MM.1S (cell line): ENCODE measurements around the gene CORO1C.

Source experiments
- CTCF ChIP-seq: fragments of 300-600 bp; sonication (generic); IDR thresholded peaks from 2 replicates; pipeline ENCODE4 v1.5.1; 2016; ENCODE audit warnings: antibody characterized with exemption, low read length, mixed read lengths
- EZH2 ChIP-seq: fragments of 300-600 bp; sonication (generic); optimal IDR thresholded peaks from 2 replicates; pipeline ENCODE3; 2017; ENCODE audit warnings: low read depth, mild to moderate bottlenecking, antibody characterized with exemption, low read length, mixed read lengths
- EZH2phosphoT487 ChIP-seq: fragments of 300-600 bp; sonication (generic); IDR thresholded peaks from 2 replicates; pipeline ENCODE4 v1.6.1; 2018; ENCODE audit warnings: antibody characterized with exemption, low read length

- TF ChIP-seq EZH2 (no peak), CTCF (no peak), EZH2phosphoT487 (no peak)
Measured at GRCh38 chr12:108712925-108713203, 18.5 kb downstream of the CORO1C start.
